Prostate gland (tissue), 2 donors: Measurements from ENCODE around the gene DENND1B. TPM values are rescaled to one million over a fixed set of nuclear protein-coding genes. Genes with fewer than 3 reads are reported as not detected.

Source experiments
- DNase-seq: peaks from one replicate; pipeline ENCODE4 v3.0.0-alpha.2; 2019; ENCODE audit warnings: low spot score
- H3K27ac ChIP-seq, 2 donors: fragments of 200-600 bp; sonication (generic); 2 replicates each; pipeline ENCODE4 v1.5.1; 2017 to 2019
- H3K27me3 ChIP-seq: fragments of 200-600 bp; sonication (generic); replicated peaks from 2 replicates; pipeline ENCODE4 v1.5.1; 2019; ENCODE audit not compliant: insufficient read depth
- H3K36me3 ChIP-seq, 2 donors: fragments of 200-600 bp; sonication (generic); 1 replicate in 1 of 2; 2 replicates in 1 of 2; pipeline versions ENCODE4 v1.5.1 to v1.8.1; 2017 to 2019
- H3K4me1 ChIP-seq: fragments of 200-600 bp; sonication (generic); replicated peaks from 2 replicates; pipeline ENCODE4 v1.5.1; 2019
- H3K4me3 ChIP-seq, 2 donors: fragments of 200-600 bp; sonication (generic); 2 replicates each; pipeline ENCODE4 v1.5.1; 2017 to 2019
- H3K9me3 ChIP-seq: fragments of 200-600 bp; sonication (generic); 2 replicates; pipeline ENCODE4 v1.5.1; 2017
- CTCF ChIP-seq, 4 experiments: fragments of 200-600 bp in 2 of 4; fragments of 450-650 bp in 2 of 4; sonication (generic) in 2 of 4; IDR thresholded peaks; 1 replicate in 3 of 4; 2 replicates in 1 of 4; pipeline ENCODE4 v1.5.1; 2016 to 2019; ENCODE audit warnings: antibody characterized with exemption in 4 of 4, mild to moderate bottlenecking in 2 of 4, moderate library complexity in 2 of 4
- POLR2A ChIP-seq: fragments of 450-650 bp; IDR thresholded peaks from one replicate; pipeline ENCODE4 v1.6.1; 2016; ENCODE audit warnings: antibody characterized with exemption, mild to moderate bottlenecking
- POLR2AphosphoS5 ChIP-seq: sonication (generic); formaldehyde crosslinking; IDR thresholded peaks from one replicate; pipeline ENCODE4 v1.6.1; 2017; ENCODE audit warnings: antibody characterized with exemption
- WGBS: methylation state at CpG from one replicate; pipeline ENCODE4 v1.1.5; 2018; 5-methylcytosine and 5-hydroxymethylcytosine counted together
- intact Hi-C: fragments of 100-400 bp; cut with DNase I; formaldehyde crosslinking; loops from one replicate; pipeline ENCODE4 v1.14.2; 2022
- total RNA-seq, 2 donors: library from RNA; depleted of rRNA; stranded (reverse); fragments of >200 nt; gene quantifications; one replicate each; pipeline ENCODE4 v1.1.0, GENCODE V29; 2016

DENND1B gene
- total RNA-seq, 2 donors from 2014 or later: 13.5 to 14.1 TPM

- no peak for TF ChIP-seq POLR2AphosphoS5
- no peak for TF ChIP-seq POLR2A
- no peak for TF ChIP-seq CTCF (IDR thresholded peaks at IDR 0.05)
- Histone ChIP-seq H3K9me3 (no peaks in the 10 kb centered on the region), H3K36me3 (no peaks in the 10 kb centered on the region), H3K27ac (no peak overlapping the region), H3K4me1 (no peaks in the 10 kb centered on the region), H3K4me3 (no peak overlapping the region), H3K27me3 (no peaks in the 10 kb centered on the region)
- 55% methylated on average over 9 of the region's 9 CpGs for WGBS
- intact Hi-C loops: no loop called here
- DNase-seq: no peak
These were observed 303.9 kb downstream of the DENND1B start for GRCh38 chr1:197471248-197471985.

GRCh38 chr1:197470330-197470729, 304.9 kb downstream of the DENND1B start:
- intact Hi-C loops: no loop called here
- no peak overlapping the region for H3K27ac ChIP-seq
- 83% methylated on average over 1 of the region's 1 CpG for WGBS

GRCh38 chr1:197469620-197470210, 305.6 kb downstream of the DENND1B start:
- TF ChIP-seq POLR2AphosphoS5 (no peak), POLR2A (no peak), CTCF (IDR thresholded peaks at IDR 0.05) (no peak)
- DNase-seq: no peak
- 54% methylated on average over 7 of the region's 7 CpGs for WGBS
- Histone ChIP-seq H3K9me3 (no peaks in the 10 kb centered on the region), H3K4me3 (no peak overlapping the region), H3K4me1 (no peaks in the 10 kb centered on the region), H3K27me3 (no peaks in the 10 kb centered on the region), H3K27ac (no peak overlapping the region), H3K36me3 (no peaks in the 10 kb centered on the region)
- intact Hi-C loops: no loop called here

More at GRCh38 chr1:197470330-197470729, 304.9 kb downstream of the DENND1B start:
- H3K27me3 ChIP-seq: no peaks in the 10 kb centered on the region
- H3K36me3 ChIP-seq: no peaks in the 10 kb centered on the region
- no peak for DNase-seq
- no peaks in the 10 kb centered on the region for H3K4me1 ChIP-seq
- no peak overlapping the region for H3K4me3 ChIP-seq
- TF ChIP-seq CTCF (IDR thresholded peaks at IDR 0.05) (no peak), POLR2AphosphoS5 (no peak), POLR2A (no peak)
- H3K9me3 ChIP-seq: no peaks in the 10 kb centered on the region

- DNase-seq: no peak
- Histone ChIP-seq H3K36me3 (no peaks in the 10 kb centered on the region), H3K4me3 (no peak overlapping the region), H3K27me3 (no peaks in the 10 kb centered on the region), H3K4me1 (no peaks in the 10 kb centered on the region), H3K27ac (no peak overlapping the region), H3K9me3 (no peaks in the 10 kb centered on the region)
- 84% methylated on average over 9 of the region's 9 CpGs for WGBS
- no peak for TF ChIP-seq CTCF (IDR thresholded peaks at IDR 0.05)
- no peak for TF ChIP-seq POLR2AphosphoS5
- no peak for TF ChIP-seq POLR2A
- intact Hi-C loops: no loop called here
These were observed 306.6 kb downstream of the DENND1B start for GRCh38 chr1:197468543-197469175.
